Fibroblast of skin of right quadriceps (primary cell): Measurements from ENCODE around the gene TRABD2A.
A peak's percentile ranks its signal among the peaks of the same experiment; 100 is the strongest.

Source experiments
- DNase-seq: peaks from one replicate; pipeline ENCODE4 v3.0.0-alpha.2; 2013

TRABD2A gene

DNA sequence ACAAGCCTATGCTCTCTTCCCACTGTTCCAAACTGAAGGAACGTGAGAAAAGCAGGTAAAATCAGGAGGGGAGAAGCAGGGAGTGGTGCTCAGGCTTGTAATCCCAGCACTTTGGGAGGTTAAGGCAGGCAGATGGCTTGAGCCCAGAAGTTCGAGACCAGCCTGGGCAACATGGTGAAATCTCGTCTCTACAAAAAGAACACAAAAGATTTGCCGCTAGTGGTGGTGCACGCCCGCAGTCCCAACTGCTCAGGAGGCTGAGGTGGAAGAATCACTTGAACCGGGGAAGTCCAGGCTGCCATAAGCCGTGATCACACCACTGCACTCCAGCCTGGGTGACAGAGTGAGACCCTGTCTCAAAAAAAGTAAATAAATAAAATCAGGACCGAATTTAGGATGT, 23.3 kb upstream of the TRABD2A start:
- no peak for DNase-seq

DNA sequence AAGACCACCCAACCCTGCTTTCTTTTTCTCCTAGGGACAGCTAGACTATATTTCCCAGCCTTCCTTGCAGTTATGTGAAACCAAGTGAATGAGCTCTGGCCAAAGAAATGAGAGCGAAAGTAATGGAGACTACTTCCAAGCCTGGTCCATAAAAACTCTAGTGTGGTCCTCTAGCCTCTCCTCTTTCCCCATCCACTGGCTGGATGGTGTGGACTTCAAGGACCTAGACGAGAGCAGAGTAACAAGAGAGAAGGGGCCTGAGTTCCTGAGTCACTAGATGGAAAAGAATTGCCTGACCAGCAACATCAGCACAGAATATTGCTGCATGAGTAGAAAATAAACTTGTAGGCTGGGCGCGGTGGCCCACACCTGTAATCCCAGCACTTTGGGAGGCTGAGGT, 21.6 kb upstream of the TRABD2A start:
- DNase-seq = no peak

DNA sequence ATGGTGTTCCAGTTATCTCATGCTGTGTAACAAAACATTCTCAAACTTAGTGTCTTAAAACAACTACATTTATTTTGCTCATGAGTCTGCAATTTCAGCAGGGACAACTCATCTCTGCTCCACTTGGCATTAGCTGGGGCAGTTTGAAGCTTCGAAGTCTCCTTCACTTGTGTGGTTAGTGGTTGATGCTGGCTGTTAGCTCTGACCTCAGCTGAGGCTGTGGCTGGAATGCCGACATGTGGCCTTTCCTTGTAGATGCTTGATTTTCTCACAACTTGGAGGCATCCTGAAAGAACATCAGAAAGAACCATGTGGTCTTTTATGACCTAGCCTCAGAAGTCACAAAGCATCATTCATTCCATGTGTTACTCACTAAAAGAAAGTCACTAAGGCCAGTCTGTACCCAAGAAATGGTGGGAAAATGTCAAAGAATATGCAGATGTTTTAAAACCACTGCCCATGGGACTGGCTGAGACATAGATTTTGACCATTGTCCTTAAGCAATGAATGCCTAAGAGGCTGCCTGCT, 20.8 kb upstream of the TRABD2A start:
- peak; percentile 67 for DNase-seq

DNA sequence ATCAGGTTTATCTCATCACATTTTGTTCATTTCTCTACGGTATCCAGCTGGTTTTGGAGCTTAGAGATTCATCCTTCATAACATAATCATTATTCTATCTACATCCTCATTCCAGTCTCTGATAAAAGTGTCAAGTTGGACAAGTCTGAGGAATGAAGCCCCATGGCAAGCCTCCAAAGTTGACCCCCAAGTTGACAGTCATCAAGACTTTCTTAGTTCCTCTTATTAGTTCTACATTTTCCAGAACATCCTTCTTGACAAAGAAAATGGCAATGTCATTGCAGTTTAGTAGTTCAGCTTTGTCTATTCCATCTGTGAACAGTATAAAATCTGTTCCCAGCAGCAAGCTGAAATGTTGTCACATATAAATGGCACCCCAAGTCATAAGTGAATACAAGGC, 20.1 kb upstream of the TRABD2A start:
- DNase-seq = no peak

DNA sequence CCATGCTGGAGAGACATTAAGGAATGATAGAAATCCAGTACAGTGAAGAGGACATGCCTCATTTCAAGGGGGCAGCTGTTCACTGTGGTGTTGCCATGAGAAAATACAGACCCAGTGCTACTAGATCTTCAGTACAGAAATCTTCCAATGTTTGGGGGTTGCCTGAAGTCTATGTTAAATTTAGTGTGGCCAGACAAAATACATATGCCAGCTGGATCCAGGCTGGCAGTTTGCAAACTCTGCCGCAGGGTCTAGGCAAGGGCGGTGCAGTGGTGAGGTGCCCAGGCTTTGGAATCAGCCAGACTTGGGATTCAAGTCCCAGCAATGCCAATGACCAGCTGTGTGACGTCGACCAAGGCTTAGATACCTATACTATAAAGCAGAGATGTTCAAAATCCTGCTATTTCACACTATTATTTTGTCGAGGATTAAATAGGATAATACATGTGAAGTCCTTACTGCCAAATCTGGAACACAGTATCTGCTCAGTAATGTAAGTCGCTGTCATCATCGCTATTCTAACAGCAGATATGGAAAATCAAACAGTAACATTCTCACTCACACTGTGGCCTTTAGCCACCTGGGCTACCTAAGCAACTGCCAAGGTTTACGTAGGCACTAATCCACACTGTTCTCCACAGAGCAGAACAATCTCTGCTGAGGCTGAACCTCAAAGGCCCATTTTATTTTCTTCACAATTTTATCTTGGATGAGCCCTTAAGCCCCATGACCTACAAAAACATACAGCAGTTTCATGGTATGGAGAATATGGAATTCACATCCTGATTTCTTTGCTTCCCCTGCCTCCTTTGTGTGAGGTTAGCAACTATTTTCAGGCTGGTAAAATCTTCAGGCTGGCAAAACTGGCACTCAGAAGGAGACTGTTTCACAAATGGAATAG, 18.7 kb upstream of the TRABD2A start:
- no peak for DNase-seq

DNA sequence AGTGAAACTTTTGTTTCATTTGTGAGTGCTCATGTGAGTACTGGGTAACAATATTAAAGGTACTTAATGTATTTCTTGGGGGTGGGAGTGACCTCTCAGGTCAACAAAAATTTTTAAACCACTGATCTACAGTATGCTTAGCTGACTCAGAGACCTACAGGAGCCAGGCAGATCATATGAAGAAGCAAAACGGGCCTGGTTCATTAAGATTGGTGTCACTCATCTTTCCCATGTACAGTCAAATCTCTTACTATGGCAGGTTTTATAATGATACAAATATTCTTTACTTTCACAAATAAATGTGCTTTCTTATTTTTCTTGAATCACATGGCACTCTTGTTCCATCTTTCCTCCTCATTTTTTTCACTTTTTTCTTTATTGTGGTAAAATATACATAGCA, 16.9 kb upstream of the TRABD2A start:
- no peak for DNase-seq

DNA sequence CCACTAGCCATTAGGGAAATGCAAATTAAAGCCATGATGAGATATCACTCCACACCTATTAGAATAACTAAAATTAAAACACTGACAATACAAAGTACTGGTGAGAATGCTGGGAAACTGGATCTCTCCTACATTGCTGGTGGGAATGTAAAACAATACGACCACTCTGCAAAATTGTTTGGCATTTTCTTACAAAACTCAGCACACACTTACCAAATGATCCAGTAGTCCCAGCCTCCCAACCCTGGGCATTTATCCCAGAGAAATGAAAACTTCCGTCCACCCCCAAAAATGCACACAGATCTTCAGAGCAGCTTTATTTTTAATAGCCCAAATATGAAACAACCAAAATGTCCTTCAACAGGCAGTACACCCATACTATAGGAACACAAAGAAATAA, 15.7 kb upstream of the TRABD2A start:
- DNase-seq = no peak

DNA sequence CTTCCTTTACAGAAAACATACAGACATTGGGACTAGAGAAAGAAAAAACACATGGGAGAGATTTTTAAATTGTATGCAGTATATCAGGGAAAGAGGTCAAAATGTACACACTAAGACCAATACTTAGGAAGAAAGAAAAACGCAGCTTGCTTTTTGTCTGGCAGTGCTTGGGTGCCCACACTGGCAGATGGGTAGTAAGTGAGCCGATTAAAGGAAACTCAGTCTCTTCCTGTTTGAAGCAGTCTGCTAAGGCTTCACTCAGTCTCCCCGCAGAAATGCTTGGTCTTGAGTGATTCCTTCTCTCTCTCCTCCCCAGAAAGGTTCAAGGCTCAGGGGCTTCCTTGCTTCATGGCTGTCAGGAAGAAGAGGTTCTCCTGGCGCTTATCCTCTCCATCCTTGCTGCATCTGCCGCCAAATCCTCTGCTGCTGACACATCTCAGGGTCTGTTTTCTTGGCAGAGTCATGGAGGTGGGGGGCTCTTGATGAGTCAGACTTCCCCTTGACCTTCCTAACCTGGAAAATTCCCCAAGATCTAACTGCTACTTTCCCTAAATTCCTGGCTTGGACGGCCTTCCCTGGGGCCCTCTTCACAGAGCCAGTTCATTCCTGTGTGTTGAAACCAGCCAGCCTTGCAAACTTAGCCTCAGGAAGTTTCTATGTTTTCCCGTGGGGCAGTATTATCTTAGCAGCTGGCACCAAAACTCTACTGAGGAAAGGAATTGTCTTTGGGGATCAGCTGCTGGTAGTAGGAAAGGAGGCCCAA, 14.1 kb upstream of the TRABD2A start:
- peak; percentile 87 for DNase-seq

DNA sequence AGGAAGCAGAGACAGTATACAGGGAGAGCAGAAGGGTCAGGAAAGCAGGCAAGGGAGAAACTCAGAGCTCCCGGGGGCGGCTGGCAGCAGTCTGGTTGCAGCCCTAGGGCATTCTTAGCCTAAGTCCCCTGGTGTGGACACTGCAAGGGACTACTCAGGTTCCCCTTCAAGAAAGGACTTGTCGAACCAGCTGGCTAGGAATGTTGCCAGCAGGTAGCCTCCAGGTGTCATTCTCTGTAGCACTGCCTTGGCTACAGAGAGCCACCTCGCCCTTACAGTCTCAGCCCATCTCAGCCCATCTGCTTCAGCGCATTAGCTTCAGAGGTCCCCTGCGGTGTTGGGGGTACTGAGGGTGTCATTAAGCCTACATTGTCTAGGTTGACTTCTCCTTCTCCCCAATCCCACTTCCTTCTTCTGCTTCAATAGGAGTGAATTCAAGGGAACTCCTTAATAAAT, 13.3 kb upstream of the TRABD2A start:
- DNase-seq = no peak

DNA sequence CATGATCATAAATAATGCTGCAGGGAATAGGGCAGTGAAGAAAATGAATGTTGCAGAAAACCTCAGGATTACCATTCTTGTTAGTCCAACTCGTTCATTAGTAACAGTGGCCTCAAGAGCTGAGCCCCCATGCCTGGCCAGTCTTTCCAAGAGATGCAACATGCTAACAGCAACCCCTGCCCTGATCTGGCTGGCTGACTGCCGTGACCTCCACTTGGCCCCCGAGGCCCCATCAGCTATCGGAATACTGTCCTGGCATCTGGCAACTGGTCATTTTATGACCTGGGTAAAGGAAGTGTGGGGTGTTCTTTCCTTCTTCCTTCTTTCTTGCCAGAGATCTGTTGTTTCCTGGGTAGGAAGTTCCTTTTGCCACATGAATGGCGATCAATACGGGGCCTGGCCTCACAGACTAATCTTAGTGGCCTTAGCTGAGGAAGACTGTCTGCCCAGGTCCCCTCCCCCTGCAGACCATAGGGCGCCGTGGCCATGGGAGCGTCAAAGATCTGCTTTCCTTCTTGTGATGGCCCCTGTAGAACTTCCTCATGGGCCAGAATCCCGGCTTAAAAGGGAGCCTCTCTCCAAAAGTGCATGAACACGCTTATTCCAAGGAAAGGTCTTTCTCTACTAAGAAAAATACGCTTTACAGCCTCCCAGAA, 10.6 kb upstream of the TRABD2A start:
- DNase-seq = no peak

DNA sequence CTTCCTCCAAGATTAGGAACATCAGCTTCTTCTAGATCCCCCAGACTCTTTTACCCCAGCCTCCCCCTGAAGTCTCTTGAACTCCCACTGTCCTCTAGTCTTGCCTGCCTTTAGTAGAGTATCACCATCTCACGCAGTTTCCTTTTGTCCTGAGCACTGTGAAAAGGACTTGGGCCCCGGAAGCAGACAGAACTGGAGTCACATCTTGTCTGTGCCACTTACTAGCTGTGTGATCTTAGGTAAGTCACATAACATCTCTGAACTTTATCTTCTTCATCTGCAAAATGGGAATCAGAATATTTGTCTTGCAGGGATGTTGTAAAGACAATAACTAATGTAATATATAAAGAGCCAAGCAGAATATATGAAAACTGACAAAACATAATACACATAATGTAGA, 8.4 kb upstream of the TRABD2A start:
- DNase-seq = no peak

DNA sequence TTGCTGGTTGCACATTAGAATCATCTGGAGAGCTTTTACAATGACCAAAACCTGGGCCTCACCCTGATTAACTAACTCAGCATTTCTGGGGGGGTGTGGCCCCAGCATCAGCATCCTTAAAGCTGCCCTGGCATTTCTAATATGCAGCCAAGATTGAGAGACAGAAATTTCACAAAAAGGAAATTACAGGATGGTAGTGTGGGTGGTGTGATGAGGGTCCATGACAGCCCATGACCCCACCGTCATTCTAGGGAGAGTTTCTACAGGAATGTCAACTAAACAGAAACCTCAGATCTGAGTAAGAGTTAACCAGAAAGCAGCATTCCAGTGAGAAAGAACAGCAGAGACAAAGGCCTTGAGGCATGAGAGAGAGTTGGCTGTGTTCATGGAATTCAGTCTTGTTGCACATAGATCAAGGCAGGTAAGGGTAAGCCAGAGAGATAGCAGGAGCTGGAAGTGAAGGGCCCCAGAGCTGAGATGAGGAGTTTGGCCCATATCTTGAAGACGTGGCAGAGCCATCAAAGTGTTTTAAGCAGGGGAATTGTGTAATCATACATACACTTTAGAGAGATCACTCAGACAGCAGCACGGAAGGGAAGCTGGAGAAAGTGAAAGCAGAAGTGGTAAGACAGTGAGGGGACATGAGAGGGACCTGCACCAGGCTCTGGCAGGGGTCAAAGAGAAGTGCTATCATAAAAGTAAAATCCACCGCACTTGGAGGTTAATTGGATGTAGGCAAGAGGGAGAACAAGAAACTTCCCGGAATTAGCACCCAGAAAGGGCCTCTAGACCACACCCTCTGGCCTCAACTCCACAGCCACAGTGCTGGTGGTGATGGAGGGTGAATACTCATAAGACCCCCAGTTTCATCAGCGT, 7.8 kb upstream of the TRABD2A start:
- DNase-seq = peak; percentile 69

DNA sequence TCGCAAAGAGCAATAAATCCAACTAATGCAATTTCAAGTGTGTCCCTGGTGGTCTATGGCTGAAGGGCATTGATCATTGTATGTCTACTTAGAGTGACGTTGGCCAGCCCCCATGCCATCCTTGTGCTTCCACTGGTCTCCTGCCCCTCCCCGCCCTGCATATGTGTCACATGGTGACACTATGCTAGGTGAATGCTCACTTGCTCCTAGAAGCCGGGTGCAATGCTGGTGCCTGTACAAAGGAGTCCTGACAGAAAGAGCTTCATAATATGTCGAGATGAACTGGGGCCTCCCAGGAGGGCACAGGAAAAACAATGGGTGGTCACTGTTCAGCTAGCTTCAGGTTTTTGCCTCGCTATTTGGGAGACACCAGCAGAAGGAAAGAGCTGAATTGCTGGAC, 5.9 kb upstream of the TRABD2A start:
- DNase-seq = no peak

DNA sequence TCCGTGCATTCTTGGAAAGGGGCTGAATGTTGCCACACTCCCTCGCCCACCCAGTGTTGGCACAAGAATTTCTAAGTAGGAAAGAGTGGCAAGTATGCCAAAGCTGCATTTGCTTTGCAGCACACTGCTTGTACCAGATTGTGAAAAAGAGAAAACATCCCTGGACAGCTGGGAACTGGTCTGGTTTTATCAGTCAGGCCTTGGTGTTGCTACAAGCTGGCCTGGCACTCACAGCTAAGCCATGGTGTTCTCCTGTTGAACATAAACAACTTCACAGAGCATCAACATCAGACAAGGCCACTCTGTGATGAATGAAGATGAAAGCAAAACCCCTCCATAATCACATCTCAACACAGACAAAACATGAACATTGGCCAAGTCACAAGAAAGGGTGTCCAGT, 4.2 kb upstream of the TRABD2A start:
- no peak for DNase-seq

DNA sequence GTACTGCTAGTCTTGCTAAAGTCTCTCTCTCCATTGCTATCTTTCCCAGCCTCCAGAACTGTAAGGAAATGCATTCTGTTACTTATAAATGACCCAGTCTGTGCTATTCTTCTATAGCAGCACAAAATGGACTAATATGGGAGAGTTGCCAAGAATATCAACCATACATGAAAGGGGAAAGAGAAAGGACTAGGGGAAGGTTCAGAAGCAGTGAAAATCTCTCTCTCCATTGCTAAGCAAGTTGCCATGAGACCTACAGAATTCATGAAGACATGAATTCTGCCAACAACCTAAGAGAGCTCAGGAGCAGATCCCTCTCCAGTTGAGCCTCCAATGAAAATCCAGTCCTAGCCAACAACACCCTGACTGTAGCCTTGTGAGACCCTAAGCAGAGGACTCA, 3.6 kb upstream of the TRABD2A start:
- DNase-seq = no peak

DNA sequence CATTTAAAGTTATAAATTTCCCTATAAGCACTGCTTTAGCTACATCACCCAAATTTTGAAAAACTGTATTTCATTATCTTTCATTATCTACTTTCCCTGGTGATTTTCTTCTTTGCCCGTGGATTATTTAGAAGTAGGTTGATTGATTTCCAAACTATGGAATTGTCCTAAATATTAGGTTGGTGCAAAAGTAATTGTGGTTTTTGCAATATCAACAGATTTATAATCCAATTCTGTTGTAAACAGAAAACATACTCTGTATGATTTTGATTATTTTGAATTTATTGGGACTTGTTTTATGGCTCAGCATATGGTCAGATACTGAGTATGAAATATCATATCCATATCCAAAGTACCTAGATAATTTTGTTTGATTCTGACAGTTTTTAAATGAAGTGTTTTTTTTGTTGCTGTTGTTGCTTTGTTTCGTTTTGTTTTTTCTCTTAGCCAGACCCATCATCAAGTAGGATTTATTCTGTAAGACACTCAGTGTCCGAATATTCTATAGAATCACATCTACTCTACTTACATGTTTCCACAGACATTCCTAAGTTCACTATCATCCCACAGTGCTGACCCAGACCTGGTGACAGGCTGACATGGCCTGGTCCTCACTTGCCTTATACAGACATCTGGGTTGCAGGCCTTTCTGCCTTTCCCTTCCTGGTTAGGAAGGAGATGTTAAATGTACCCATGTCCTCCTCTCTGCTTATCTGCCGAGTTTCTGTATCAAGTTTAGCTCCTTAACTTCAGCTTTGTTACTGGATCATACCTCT, 2.1 kb upstream of the TRABD2A start:
- DNase-seq = peak; percentile 45

DNA sequence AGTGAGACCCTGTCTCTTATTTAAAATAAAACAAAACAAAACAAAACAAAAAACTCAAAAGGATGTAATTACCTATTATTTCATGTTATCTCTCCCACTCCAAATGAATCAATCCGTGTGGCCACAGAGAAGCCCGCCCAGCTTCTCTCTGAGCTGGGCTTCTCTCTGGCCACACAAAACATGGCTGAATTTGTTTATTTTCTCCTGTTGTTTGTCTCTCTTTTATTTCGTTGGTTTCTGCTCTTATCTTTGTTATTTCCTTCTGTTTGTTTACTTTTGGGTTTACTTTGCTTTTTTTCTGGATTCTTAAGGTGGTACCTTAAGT, 1.5 kb upstream of the TRABD2A start:
- DNase-seq = no peak

DNA sequence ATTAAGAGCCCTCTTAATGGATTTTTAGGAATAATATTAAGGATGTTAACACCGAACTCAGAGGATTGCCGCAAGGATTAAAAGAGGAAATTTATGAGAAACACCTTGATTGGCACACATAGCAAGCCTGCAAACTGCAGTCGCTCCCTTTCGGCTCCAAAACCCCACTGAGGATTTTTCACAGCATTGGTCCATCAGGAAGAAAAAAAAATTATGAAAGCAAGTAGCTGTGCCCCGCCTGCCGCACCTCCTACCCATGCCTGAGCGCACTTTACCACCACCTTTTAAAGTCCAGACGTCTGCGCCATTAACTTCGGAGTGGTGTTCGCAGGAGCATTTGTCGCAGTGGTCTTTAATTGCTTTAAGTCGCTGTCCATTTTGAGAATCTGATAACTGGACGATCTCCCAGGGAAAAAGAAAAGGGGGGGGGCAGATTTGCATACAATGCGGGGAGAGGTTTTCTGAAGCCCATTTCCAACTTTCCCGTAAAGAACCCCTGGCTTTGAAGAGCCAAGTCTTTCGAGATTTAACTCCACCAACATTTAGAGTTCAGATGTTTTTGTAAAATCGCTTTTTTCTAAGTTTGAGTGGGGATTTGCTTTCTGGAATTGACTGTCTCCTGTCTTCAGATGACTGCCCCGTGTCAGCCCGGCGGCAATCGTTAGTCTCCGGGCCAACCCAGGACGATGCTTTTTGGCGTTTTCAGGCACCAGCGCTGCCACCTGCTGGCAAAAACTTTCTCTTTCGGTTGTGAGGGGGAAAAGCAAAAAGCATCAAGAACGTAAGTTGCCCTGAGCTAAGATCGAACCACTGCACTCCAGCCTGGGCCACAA, 913 bp upstream of the TRABD2A start:
- peak; percentile 81 for DNase-seq

DNA sequence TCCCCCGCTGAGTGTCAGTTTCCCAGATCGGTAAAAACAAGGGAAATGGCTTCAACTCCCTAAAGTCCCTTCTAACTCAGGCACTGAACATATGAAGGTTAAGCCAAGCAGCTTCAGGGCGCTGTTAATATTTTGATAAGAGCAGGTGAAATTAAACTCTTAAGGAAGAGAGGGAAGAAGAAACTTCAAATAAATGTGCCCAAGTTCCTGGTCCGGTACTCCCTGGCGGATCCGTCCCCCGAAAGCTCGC, 564 bp downstream of the TRABD2A start:
- no peak for DNase-seq

DNA sequence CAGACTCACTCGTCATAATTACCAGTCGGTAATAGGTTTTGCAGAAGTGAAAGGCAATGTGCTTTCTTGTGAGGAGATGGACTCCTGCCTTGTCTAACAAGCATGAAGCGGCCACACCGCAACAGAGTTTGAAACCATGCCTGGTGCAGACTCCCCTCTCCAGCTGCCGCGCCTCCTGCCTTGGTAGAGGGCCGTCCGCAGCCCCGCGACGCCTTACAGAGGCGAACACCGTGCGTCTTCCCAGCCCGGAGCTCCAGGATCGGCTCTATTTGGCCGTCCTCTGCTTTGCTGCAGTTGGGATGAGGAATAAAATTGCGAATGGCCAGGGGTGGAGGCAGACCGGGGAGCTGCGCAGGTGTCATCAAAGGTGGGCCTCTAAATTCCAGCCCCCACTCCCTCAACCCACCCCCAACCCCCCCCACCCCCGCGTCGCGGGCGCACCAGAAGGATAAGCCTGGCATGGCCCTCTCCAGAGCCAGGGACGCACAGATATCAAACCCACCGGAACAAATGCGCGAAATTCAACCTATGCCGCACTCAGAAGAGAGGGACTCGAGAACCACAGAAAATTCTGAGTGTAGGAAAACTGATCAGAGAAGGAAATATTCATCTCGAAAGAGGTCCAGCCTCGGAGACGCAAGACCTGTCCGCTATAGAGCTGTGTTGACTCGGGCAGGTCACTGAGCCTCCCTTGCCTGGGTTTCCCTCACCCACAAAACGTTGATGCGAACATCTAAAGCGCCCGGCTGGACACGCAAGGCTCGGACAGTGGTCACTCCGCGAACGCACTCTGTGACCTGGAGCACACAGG, 1.1 kb downstream of the TRABD2A start:
- DNase-seq = no peak
